Neural progenitor cell (in vitro differentiated cells): Measurements from ENCODE around the gene GLYATL1. TPM values are rescaled to one million over a fixed set of nuclear protein-coding genes. Genes with fewer than 3 reads are reported as not detected.

Experiments
- DNase-seq: peaks from one replicate; pipeline ENCODE4 v3.0.0-alpha.2; 2016; ENCODE audit warnings: low spot score
- H2AFZ ChIP-seq: fragments of 200-600 bp; sonication (generic); replicated peaks from 2 replicates; pipeline ENCODE4 v1.6.1; 2016; ENCODE audit warnings: antibody characterized with exemption
- H3F3A ChIP-seq: fragments of 200-600 bp; sonication (generic); 2 replicates; pipeline ENCODE4 v1.6.1; 2016; ENCODE audit warnings: antibody characterized with exemption, low read depth
- H3K27ac ChIP-seq: fragments of 200-600 bp; sonication (generic); 2 replicates; pipeline ENCODE4 v1.5.1; 2016; ENCODE audit warnings: mild to moderate bottlenecking
- H3K27me3 ChIP-seq: fragments of 200-600 bp; sonication (generic); 2 replicates; pipeline ENCODE4 v1.6.1; 2016; ENCODE audit warnings: mild to moderate bottlenecking, moderate library complexity
- H3K36me3 ChIP-seq: fragments of 200-600 bp; sonication (generic); 2 replicates; pipeline ENCODE4 v1.5.1; 2016
- H3K4me1 ChIP-seq: fragments of 200-600 bp; sonication (generic); 2 replicates; pipeline ENCODE4 v1.6.1; 2016; ENCODE audit warnings: mixed run types
- H3K4me2 ChIP-seq: fragments of 200-600 bp; sonication (generic); 2 replicates; pipeline ENCODE4 v1.6.1; 2016
- H3K4me3 ChIP-seq: fragments of 200-600 bp; sonication (generic); 2 replicates; pipeline ENCODE4 v1.5.1; 2016
- H3K79me2 ChIP-seq: fragments of 200-600 bp; sonication (generic); 2 replicates; pipeline ENCODE4 v1.6.1; 2016; ENCODE audit warnings: low read depth
- H3K9ac ChIP-seq: fragments of 200-600 bp; sonication (generic); 2 replicates; pipeline ENCODE4 v1.6.1; 2016
- H3K9me3 ChIP-seq: fragments of 200-600 bp; sonication (generic); 2 replicates; pipeline ENCODE4 v1.5.1; 2016; ENCODE audit warnings: low read depth
- H4K20me1 ChIP-seq: fragments of 200-600 bp; sonication (generic); 2 replicates; pipeline ENCODE4 v1.6.1; 2016; ENCODE audit warnings: low read depth
- H3K27ac Mint-ChIP-seq: 3 replicates; pipeline ENCODE4 v1.8.0; 2021; ENCODE audit warnings: mixed read lengths
- H3K27me3 Mint-ChIP-seq: 2 replicates; pipeline ENCODE4 v1.8.0; 2022; ENCODE audit warnings: low read depth, mild to moderate bottlenecking, inconsistent platforms, moderate library complexity, mixed read lengths; ENCODE audit not compliant: insufficient read depth
- H3K36me3 Mint-ChIP-seq: 3 replicates; pipeline ENCODE4 v1.8.0; 2021; ENCODE audit warnings: mixed read lengths
- H3K4me1 Mint-ChIP-seq: 3 replicates; pipeline ENCODE4 v1.8.0; 2021; ENCODE audit warnings: mixed read lengths
- H3K4me3 Mint-ChIP-seq: 3 replicates; pipeline ENCODE4 v1.8.0; 2021; ENCODE audit warnings: mild to moderate bottlenecking, moderate library complexity, mixed read lengths
- H3K9me3 Mint-ChIP-seq: 3 replicates; pipeline ENCODE4 v1.8.0; 2020; ENCODE audit warnings: mixed read lengths
- CTCF ChIP-seq: fragments of 200-600 bp; sonication (generic); IDR thresholded peaks from 2 replicates; pipeline ENCODE4 v1.5.1; 2017; ENCODE audit warnings: antibody characterized with exemption, mild to moderate bottlenecking
- EZH2 ChIP-seq: fragments of 200-600 bp; sonication (generic); IDR thresholded peaks from 2 replicates; pipeline ENCODE4 v1.6.1; 2017; ENCODE audit warnings: antibody characterized with exemption, mild to moderate bottlenecking, moderate library complexity
- EZH2phosphoT487 ChIP-seq: fragments of 200-600 bp; sonication (generic); IDR thresholded peaks from 2 replicates; pipeline ENCODE4 v1.6.1; 2017; ENCODE audit warnings: antibody characterized with exemption
- total RNA-seq: library from RNA; depleted of rRNA; stranded (reverse); fragments of >200 nt; gene quantifications from 2 replicates; pipeline ENCODE4 v1.2.3, GENCODE V29; 2015; ENCODE audit warnings: low replicate concordance

Gene GLYATL1
- 9.1 and 10.9 TPM in 2 replicates for total RNA-seq

GRCh38 chr11:58939277-58939676 lies at the start of gene GLYATL1:
Gene GLYATL1 (plus strand): TSS chr11:58939488. CDS start chr11:58947088, 7,600 bp downstream.
- H3K9me3 Mint-ChIP-seq, result no peaks in the 10 kb centered on the region
- Histone ChIP-seq H4K20me1 (no peaks in the 10 kb centered on the region), H3K9ac (no peak within 1 kb of the TSS), H3K4me2 (no peak within 1 kb of the TSS), H2AFZ (no peak within 1 kb of the TSS), H3K79me2 (no peaks in the 10 kb centered on the region), H3K4me3 (no peak within 1 kb of the TSS), H3K36me3 (no peaks in the 10 kb centered on the region), H3K27ac (no peak within 1 kb of the TSS), H3K9me3 (no peaks in the 10 kb centered on the region), H3F3A (no peaks in the 10 kb centered on the region), H3K27me3 (no peaks in the 10 kb centered on the region), H3K4me1 (no peaks in the 10 kb centered on the region)
- H3K27me3 Mint-ChIP-seq, result no peaks in the 10 kb centered on the region
- H3K27ac Mint-ChIP-seq, result no peak within 1 kb of the TSS
- DNase-seq, result no peak
- H3K4me3 Mint-ChIP-seq, result no peak within 1 kb of the TSS
- no peaks in the 10 kb centered on the region for H3K4me1 Mint-ChIP-seq
- TF ChIP-seq CTCF, result no peak
- no peak for TF ChIP-seq EZH2
- no peak for TF ChIP-seq EZH2phosphoT487
- no peaks in the 10 kb centered on the region for H3K36me3 Mint-ChIP-seq

GRCh38 chr11:58893899-58894298 lies 45.4 kb upstream of the GLYATL1 start:
- DNase-seq, result no peak
- H3K27ac Mint-ChIP-seq, result no peak overlapping the region
- H3K4me2 ChIP-seq, result no peak overlapping the region

GRCh38 chr11:58898106-58898505 lies 41.2 kb upstream of the GLYATL1 start:
- no peak overlapping the region for H3K4me2 ChIP-seq
- no peaks in the 10 kb centered on the region for H3K9me3 Mint-ChIP-seq
- no peaks in the 10 kb centered on the region for H3K27me3 ChIP-seq
- no peak overlapping the region for H3K4me3 Mint-ChIP-seq
- no peak overlapping the region for H3K27ac ChIP-seq
- H3K9ac ChIP-seq, result no peak overlapping the region
- no peak for TF ChIP-seq EZH2phosphoT487
- TF ChIP-seq EZH2, result no peak
- no peak for TF ChIP-seq CTCF
- H3K36me3 ChIP-seq, result no peaks in the 10 kb centered on the region
- H3K9me3 ChIP-seq, result no peaks in the 10 kb centered on the region
- DNase-seq, result no peak
- no peaks in the 10 kb centered on the region for H3K27me3 Mint-ChIP-seq
- peaks cover 6% of the 10 kb centered on the region for H3K4me1 Mint-ChIP-seq
- H3F3A ChIP-seq, result peaks cover 7% of the 10 kb centered on the region
- H3K4me3 ChIP-seq, result no peak overlapping the region
- no peaks in the 10 kb centered on the region for H4K20me1 ChIP-seq
- H2AFZ ChIP-seq, result no peak overlapping the region
- H3K79me2 ChIP-seq, result no peaks in the 10 kb centered on the region
- no peak overlapping the region for H3K27ac Mint-ChIP-seq
- peaks cover 36% of the 10 kb centered on the region for H3K36me3 Mint-ChIP-seq
- peaks cover 6% of the 10 kb centered on the region for H3K4me1 ChIP-seq

More at GRCh38 chr11:58893899-58894298, 45.4 kb upstream of the GLYATL1 start:
- H3K4me1 Mint-ChIP-seq, result no peaks in the 10 kb centered on the region
- no peaks in the 10 kb centered on the region for H3K9me3 Mint-ChIP-seq
- Histone ChIP-seq H3K79me2 (no peaks in the 10 kb centered on the region), H3K27me3 (no peaks in the 10 kb centered on the region), H3K9ac (no peak overlapping the region), H2AFZ (no peak overlapping the region), H4K20me1 (no peaks in the 10 kb centered on the region), H3K9me3 (no peaks in the 10 kb centered on the region), H3K36me3 (no peaks in the 10 kb centered on the region), H3K4me1 (no peaks in the 10 kb centered on the region), H3K4me3 (no peak overlapping the region), H3K27ac (no peak overlapping the region), H3F3A (no peaks in the 10 kb centered on the region)
- H3K27me3 Mint-ChIP-seq, result no peaks in the 10 kb centered on the region
- H3K36me3 Mint-ChIP-seq, result peaks cover 25% of the 10 kb centered on the region
- no peak overlapping the region for H3K4me3 Mint-ChIP-seq
- TF ChIP-seq CTCF (no peak), EZH2phosphoT487 (no peak), EZH2 (no peak)
